Mucosa of descending colon (tissue), 3 donors: Measurements from ENCODE around the gene CCDC70. TPM values are rescaled to one million over a fixed set of nuclear protein-coding genes. Genes with fewer than 3 reads are reported as not detected.

Source experiments
- ATAC-seq: fragments of 200-7000 bp; cut with Tn5 transposase; one replicate; pipeline ENCODE4 v1.9.1; 2020; ENCODE audit warnings: mild to moderate bottlenecking, moderate library complexity
- DNase-seq, 3 donors: peaks; one replicate each; pipeline ENCODE4 v3.0.0-alpha.2; 2020
- H3K36me3 ChIP-seq: fragments of 200-600 bp; one replicate; pipeline ENCODE4 v1.8.0; 2021; ENCODE audit warnings: low read depth, mild to moderate bottlenecking
- H3K4me1 ChIP-seq: fragments of 200-600 bp; one replicate; pipeline ENCODE4 v1.8.0; 2021; ENCODE audit warnings: low read depth, mild to moderate bottlenecking
- H3K4me3 ChIP-seq: fragments of 200-600 bp; one replicate; pipeline ENCODE4 v1.8.0; 2021; ENCODE audit warnings: mild to moderate bottlenecking
- H3K9me3 ChIP-seq: fragments of 200-600 bp; one replicate; pipeline ENCODE4 v1.8.0; 2021; ENCODE audit warnings: mild to moderate bottlenecking
- intact Hi-C, 2 donors: fragments of 100-400 bp; cut with DNase I in 1 of 2; cut with micrococcal nuclease in 1 of 2; formaldehyde crosslinking; loops; one replicate each; pipeline versions ENCODE4 v1.11.0 to v1.11.1; 2022; cut with DNase I, micrococcal nuclease
- total RNA-seq, 3 donors: library from RNA; stranded (reverse); fragmentation: NEBNext Ultra II Directional in 2 of 3; extraction: Animal tissue kit (Norgen Biotek cat#: 25700) in 2 of 3; gene quantifications; one replicate each; pipeline versions ENCODE4 v1.2.1 to v1.2.4, GENCODE V29; 2021 to 2023
- TF ChIP-seq, protein P1 (sequence below): fragments of 200-600 bp; IDR thresholded peaks from one replicate; pipeline ENCODE4 v1.8.0; 2022; ENCODE audit warnings: antibody characterized with exemption, mild to moderate bottlenecking
- donor health status: DM: no; HTN: no; CAD: no; lungs with moderate emphysema.
- donor health status: DM: no; HTN: no; CAD: no.
- donor health status: DM: no; HTN: yes; CAD: no.

Gene CCDC70
- total RNA-seq, 3 donors from 2014 or later = not detected

DNA sequence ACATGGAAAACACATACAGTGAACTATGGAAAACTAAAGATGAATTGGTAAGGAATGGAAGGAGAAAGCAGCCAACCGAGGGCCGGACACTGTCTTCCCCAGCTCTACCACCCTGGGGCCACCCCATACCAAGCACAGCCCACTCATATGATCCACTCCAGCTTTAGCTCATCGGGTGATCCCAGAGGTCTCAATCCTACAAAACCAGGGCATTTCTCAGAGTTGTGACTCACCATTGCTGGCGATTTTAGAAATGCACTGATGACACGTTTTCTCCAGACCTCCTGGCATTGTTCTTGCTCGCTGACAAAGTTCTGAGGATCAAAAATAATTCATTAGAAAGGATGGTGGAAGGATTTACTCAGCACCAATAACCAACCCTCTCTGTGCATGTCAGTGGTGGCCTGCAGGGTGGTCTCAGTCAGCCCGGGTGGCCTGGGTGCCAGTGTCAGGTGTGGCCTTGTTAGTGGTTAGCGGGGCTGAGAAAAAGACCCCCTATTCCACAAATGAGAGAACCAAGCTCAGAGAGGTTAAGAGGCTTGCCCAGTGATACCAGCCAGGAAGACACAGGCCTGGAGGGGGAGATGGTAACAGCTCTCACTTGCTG is 23.4 kb upstream of the CCDC70 start:
- ATAC-seq = no peak
- TF ChIP-seq, protein P1, sequence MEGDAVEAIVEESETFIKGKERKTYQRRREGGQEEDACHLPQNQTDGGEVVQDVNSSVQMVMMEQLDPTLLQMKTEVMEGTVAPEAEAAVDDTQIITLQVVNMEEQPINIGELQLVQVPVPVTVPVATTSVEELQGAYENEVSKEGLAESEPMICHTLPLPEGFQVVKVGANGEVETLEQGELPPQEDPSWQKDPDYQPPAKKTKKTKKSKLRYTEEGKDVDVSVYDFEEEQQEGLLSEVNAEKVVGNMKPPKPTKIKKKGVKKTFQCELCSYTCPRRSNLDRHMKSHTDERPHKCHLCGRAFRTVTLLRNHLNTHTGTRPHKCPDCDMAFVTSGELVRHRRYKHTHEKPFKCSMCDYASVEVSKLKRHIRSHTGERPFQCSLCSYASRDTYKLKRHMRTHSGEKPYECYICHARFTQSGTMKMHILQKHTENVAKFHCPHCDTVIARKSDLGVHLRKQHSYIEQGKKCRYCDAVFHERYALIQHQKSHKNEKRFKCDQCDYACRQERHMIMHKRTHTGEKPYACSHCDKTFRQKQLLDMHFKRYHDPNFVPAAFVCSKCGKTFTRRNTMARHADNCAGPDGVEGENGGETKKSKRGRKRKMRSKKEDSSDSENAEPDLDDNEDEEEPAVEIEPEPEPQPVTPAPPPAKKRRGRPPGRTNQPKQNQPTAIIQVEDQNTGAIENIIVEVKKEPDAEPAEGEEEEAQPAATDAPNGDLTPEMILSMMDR = no peak

DNA sequence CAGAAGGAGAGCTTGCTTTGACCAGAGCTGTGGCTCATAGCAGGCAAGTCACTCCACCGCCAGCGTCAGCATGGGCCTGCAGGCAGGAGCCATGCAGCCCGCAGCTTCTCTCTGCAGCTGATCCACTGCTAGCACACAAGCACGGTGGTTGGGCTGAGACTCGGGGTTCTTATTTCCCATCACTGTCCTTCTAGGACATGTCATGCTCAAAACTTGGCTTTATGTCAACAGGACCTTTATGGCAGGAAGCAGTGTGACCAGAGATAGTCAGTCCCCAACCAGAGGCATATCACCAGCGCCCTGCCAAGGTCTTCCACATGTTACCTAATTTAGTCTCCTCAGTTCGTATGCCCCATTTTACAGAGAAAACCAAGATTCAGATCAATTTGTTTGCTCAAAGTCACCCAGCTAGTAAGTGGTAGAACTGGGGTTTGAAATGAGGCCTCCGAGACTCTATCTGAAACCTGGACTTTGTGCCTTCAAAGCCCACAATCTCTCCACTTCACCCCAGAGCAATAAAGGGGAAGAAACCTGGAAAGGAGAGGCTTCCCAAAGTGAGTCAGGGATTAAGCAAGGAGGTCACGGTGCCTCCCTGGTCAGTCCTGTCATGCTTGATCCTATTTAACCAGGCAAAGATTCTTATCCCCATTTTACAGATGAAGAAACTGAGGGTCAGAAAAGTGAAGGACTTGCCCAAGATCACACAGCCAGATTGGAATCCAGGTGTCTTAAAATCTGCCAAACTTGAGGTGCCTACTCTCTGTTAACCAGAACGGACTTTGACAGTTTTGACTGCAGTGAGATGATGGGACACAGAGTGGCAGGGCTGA is 21.8 kb upstream of the CCDC70 start:
- DNase-seq (no peak), ATAC-seq (no peak)

More for the DNA sequence above, 23.4 kb upstream of the CCDC70 start:
- intact Hi-C loops = no loop called here
- Histone ChIP-seq H3K4me1 (no peaks in the 10 kb centered on the region), H3K9me3 (no peaks in the 10 kb centered on the region), H3K36me3 (no peaks in the 10 kb centered on the region), H3K4me3 (no peak overlapping the region)
- no peak for DNase-seq

GRCh38 chr13:51840917-51841316 is 20.9 kb upstream of the CCDC70 start:
- no peak for ATAC-seq
- Histone ChIP-seq H3K9me3 (no peaks in the 10 kb centered on the region), H3K36me3 (no peaks in the 10 kb centered on the region), H3K4me3 (no peak overlapping the region), H3K4me1 (no peaks in the 10 kb centered on the region)
- DNase-seq = no peak
- intact Hi-C loops = no loop called here
- TF ChIP-seq, protein P1 = no peak

More for the DNA sequence above, 21.8 kb upstream of the CCDC70 start:
- Histone ChIP-seq H3K4me3 (no peak overlapping the region), H3K9me3 (no peaks in the 10 kb centered on the region), H3K4me1 (no peaks in the 10 kb centered on the region), H3K36me3 (no peaks in the 10 kb centered on the region)
- TF ChIP-seq, protein P1 = no peak
- intact Hi-C loops = no loop called here

- TF ChIP-seq, protein P1 = no peak
- no peak for DNase-seq
- Histone ChIP-seq H3K9me3 (no peaks in the 10 kb centered on the region), H3K4me1 (no peaks in the 10 kb centered on the region), H3K4me3 (no peak overlapping the region), H3K36me3 (no peaks in the 10 kb centered on the region)
- no peak for ATAC-seq
- intact Hi-C loops = no loop called here
Observed at GRCh38 chr13:51841732-51842131, 20.0 kb upstream of the CCDC70 start.

GRCh38 chr13:51843529-51843928 is 18.2 kb upstream of the CCDC70 start:
- intact Hi-C loops = no loop called here
- no peaks in the 10 kb centered on the region for H3K36me3 ChIP-seq
- ATAC-seq (no peak), DNase-seq (no peak)
- H3K9me3 ChIP-seq = no peaks in the 10 kb centered on the region
- TF ChIP-seq, protein P1 = no peak
- H3K4me3 ChIP-seq = no peak overlapping the region
- H3K4me1 ChIP-seq = no peaks in the 10 kb centered on the region
